ENCODE results near the gene CRIP1. TPM values are rescaled to one million over a fixed set of nuclear protein-coding genes. Genes with fewer than 3 reads are reported as not detected.

The CRIP1 gene
- total RNA-seq, 1 experiment from 2014 or later, result 6.9 TPM

- no CpG with 5 or more reads among the region's 18 CpGs for WGBS (ENCODE audit: extremely low coverage, insufficient read length, low lambda C conversion rate)
- no peak overlapping the region for H3T11ph ChIP-seq (ENCODE audit: low read length)
- H3K18ac ChIP-seq (ENCODE audit: insufficient read length, low read depth, low read length), result peak overlapping the region; percentile 91
- peak overlapping the region; percentile 93 for H3K4ac ChIP-seq (ENCODE audit: low read depth, low read length)
- TF ChIP-seq CTCF (conservative IDR thresholded peaks at IDR 0.05), result no peak
- H2BK20ac ChIP-seq (ENCODE audit: low read depth, low read length, poor library complexity, severe bottlenecking), result no peak overlapping the region
- peak overlapping the region; percentile 90 for H3K14ac ChIP-seq (ENCODE audit: insufficient read depth, low read length)
- no peak overlapping the region for H3K4me2 ChIP-seq (ENCODE audit: insufficient read depth, insufficient read length, low read length)
- H3K9me3 ChIP-seq (ENCODE audit: control insufficient read depth, low read depth, low read length), result no peaks in the 10 kb centered on the region
- no peaks in the 10 kb centered on the region for H3K4me1 ChIP-seq (ENCODE audit: insufficient read depth, low read length)
- peaks cover 43% of the 10 kb centered on the region for H3K27me3 ChIP-seq (ENCODE audit: insufficient read depth, low read length)
- Mint-ChIP-seq H3K4me1 (peaks cover 11 to 28% of the 10 kb centered on the region in 2 experiments), H3K36me3 (ENCODE audit: insufficient read depth in 1 of 3, low read depth in 3 of 3) (no peaks in the 10 kb centered on the region), H3K4me3 (no peak overlapping the region), H3K27me3 (ENCODE audit: low read depth) (peaks cover 90% of the 10 kb centered on the region), H3K27ac (no peak overlapping the region), H3K9me3 (no peaks in the 10 kb centered on the region)
- peaks cover 7% of the 10 kb centered on the region for H3K23me2 ChIP-seq (ENCODE audit: insufficient read length, low read depth, low read length, poor library complexity, severe bottlenecking)
- no peaks in the 10 kb centered on the region for H4K20me1 ChIP-seq (ENCODE audit: control insufficient read depth, insufficient read depth, insufficient read length)
- H3K23ac ChIP-seq (ENCODE audit: insufficient read length, low read depth, low read length), result no peak overlapping the region
- no peak for DNase-seq
- H4K5ac ChIP-seq (ENCODE audit: insufficient read length, low read depth, low read length), result no peak overlapping the region
- no peaks in the 10 kb centered on the region for H3K79me2 ChIP-seq (ENCODE audit: insufficient read depth, low read length)
- H2BK5ac ChIP-seq (ENCODE audit: insufficient read length, low read length), result no peak overlapping the region
- no peak overlapping the region for H4K8ac ChIP-seq (replicated peaks; ENCODE audit: insufficient read length, low read depth, low read length)
- no peak overlapping the region for H2AFZ ChIP-seq (ENCODE audit: low read length)
- peak overlapping the region; percentile 86 for H4K91ac ChIP-seq (ENCODE audit: insufficient read length, low read depth, low read length)
- no peak overlapping the region for H3K27ac ChIP-seq (ENCODE audit: insufficient read length, low read depth, low read length)
- no peak overlapping the region for H2BK15ac ChIP-seq (ENCODE audit: low read depth, low read length)
- H3K9ac ChIP-seq (ENCODE audit: extremely low read depth, insufficient read length, low read length), result no peak overlapping the region
- no peak overlapping the region for H2BK120ac ChIP-seq (ENCODE audit: low read depth, low read length, poor library complexity, severe bottlenecking)
- peak overlapping the region; percentile 53 for H2BK12ac ChIP-seq (ENCODE audit: insufficient read length, low read depth, low read length)
- no peaks in the 10 kb centered on the region for H3K79me1 ChIP-seq (ENCODE audit: insufficient read depth, low read depth, low read length, poor library complexity, severe bottlenecking)
- H3K56ac ChIP-seq (ENCODE audit: insufficient read length, low read depth, low read length), result no peak overlapping the region
- no peak overlapping the region for H2AK5ac ChIP-seq (ENCODE audit: insufficient read length, low read length)
Observed at GRCh38 chr14:105483300-105484068, 3.2 kb upstream of the CRIP1 start.
